ENCODE data around the gene CTRB1.

GRCh38 chr16:75208242-75208825, 10.5 kb upstream of the CTRB1 start:
- TF ChIP-seq, protein P1, sequence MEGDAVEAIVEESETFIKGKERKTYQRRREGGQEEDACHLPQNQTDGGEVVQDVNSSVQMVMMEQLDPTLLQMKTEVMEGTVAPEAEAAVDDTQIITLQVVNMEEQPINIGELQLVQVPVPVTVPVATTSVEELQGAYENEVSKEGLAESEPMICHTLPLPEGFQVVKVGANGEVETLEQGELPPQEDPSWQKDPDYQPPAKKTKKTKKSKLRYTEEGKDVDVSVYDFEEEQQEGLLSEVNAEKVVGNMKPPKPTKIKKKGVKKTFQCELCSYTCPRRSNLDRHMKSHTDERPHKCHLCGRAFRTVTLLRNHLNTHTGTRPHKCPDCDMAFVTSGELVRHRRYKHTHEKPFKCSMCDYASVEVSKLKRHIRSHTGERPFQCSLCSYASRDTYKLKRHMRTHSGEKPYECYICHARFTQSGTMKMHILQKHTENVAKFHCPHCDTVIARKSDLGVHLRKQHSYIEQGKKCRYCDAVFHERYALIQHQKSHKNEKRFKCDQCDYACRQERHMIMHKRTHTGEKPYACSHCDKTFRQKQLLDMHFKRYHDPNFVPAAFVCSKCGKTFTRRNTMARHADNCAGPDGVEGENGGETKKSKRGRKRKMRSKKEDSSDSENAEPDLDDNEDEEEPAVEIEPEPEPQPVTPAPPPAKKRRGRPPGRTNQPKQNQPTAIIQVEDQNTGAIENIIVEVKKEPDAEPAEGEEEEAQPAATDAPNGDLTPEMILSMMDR (IDR thresholded peaks at IDR 0.05 in 8 of 11, conservative IDR thresholded peaks at IDR 0.05 in 3 of 11), result no peak
- no peak for TF ChIP-seq POLR2AphosphoS5 (IDR thresholded peaks at IDR 0.05)
